Neuron (in vitro differentiated cells): ENCODE measurements around the gene WASF1.
"Not testable (repeated sequence)": the region's sequence is repeated elsewhere in the genome, so short reads cannot be mapped to it uniquely, and the experiment has no call there.

Experiments
- H2AFZ ChIP-seq: one replicate; pipeline ENCODE4 v1.6.1; 2013; ENCODE audit warnings: low read depth, mild to moderate bottlenecking, inconsistent platforms, low read length, moderate library complexity
- H3K27me3 ChIP-seq: one replicate; pipeline ENCODE4 v1.6.1; 2013; ENCODE audit warnings: low read length; ENCODE audit not compliant: insufficient read depth
- H3K36me3 ChIP-seq: one replicate; pipeline ENCODE4 v1.6.1; 2013; ENCODE audit warnings: low read length; ENCODE audit not compliant: insufficient read depth
- H3K4me1 ChIP-seq: one replicate; pipeline ENCODE4 v1.6.1; 2013; ENCODE audit warnings: low read length; ENCODE audit not compliant: insufficient read depth
- H3K4me3 ChIP-seq: 2 replicates; pipeline ENCODE4 v1.5.1; 2013; ENCODE audit warnings: mild to moderate bottlenecking, low read length, moderate library complexity
- H3K9me3 ChIP-seq: one replicate; pipeline ENCODE4 v1.6.1; 2013; ENCODE audit warnings: low read length

Gene WASF1

GRCh38 chr6:110139052-110139451, 40.4 kb downstream of the WASF1 start:
- H3K4me1 ChIP-seq: no peaks in the 10 kb centered on the region
- peaks cover 8% of the 10 kb centered on the region for H3K36me3 ChIP-seq
- no peak overlapping the region for H2AFZ ChIP-seq
- no peaks in the 10 kb centered on the region for H3K27me3 ChIP-seq
- no peak overlapping the region for H3K4me3 ChIP-seq
- H3K9me3 ChIP-seq: peaks cover 24% of the 10 kb centered on the region

- no peaks in the 10 kb centered on the region for H3K27me3 ChIP-seq
- H3K9me3 ChIP-seq: peaks cover 24% of the 10 kb centered on the region
- H2AFZ ChIP-seq: no peak overlapping the region
- no peak overlapping the region for H3K4me3 ChIP-seq
- peaks cover 8% of the 10 kb centered on the region for H3K36me3 ChIP-seq
- H3K4me1 ChIP-seq: no peaks in the 10 kb centered on the region
These were observed 41.3 kb downstream of the WASF1 start for GRCh38 chr6:110137924-110138887.

DNA sequence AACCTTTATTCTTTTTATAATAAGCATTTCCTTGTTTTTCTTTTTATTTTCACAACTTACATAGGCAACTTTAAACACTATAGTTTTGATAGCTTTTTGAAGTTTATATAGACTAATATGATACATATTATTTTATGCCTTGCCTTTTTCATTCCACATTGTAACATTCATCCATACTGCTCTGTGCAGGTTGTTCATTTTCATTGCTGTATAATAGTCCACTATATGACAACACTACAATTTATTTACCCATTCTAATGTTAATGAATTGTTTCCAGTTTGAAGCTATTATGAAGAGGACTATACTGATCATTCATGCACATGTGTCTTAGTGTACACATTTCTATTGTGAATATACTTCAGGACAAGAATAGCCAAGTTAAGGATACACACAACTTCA, 49.1 kb downstream of the WASF1 start:
- no peaks in the 10 kb centered on the region for H3K27me3 ChIP-seq
- no peaks in the 10 kb centered on the region for H3K9me3 ChIP-seq
- peaks cover 17% of the 10 kb centered on the region for H3K36me3 ChIP-seq
- no peak overlapping the region for H3K4me3 ChIP-seq
- H2AFZ ChIP-seq: no peak overlapping the region
- H3K4me1 ChIP-seq: no peaks in the 10 kb centered on the region

GRCh38 chr6:110128418-110128817, 51.1 kb downstream of the WASF1 start:
- Histone ChIP-seq H2AFZ (no peak overlapping the region), H3K36me3 (peaks cover 34% of the 10 kb centered on the region), H3K4me3 (no peak overlapping the region), H3K4me1 (no peaks in the 10 kb centered on the region), H3K9me3 (peaks cover 13% of the 10 kb centered on the region), H3K27me3 (no peaks in the 10 kb centered on the region)

DNA sequence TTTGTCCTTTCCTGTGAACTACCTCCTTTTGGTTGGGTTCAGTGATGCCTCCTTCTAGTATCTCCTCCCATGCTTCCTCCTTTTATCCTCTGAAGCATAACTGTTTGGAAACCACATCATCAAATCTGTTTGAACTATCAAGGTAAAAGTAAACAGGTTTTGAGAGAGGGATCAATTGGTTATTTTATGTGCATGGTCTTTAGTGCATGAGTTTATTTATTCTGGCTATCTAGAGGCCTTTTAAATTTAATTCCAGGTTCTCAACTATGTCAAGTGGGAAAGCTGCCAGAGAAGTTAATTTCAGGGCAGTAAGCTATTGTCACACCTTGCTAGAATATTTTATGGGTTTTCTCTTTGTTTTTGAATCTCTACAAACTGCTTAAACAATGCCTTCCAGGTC, 54.1 kb downstream of the WASF1 start:
- H3K4me3 ChIP-seq: no peak overlapping the region
- peaks cover 45% of the 10 kb centered on the region for H3K36me3 ChIP-seq
- H2AFZ ChIP-seq: no peak overlapping the region
- H3K27me3 ChIP-seq: no peaks in the 10 kb centered on the region
- H3K4me1 ChIP-seq: no peaks in the 10 kb centered on the region
- H3K9me3 ChIP-seq: peaks cover 18% of the 10 kb centered on the region

GRCh38 chr6:110121655-110122054, 57.8 kb downstream of the WASF1 start:
- not testable (repeated sequence) for H3K4me1 ChIP-seq, H2AFZ ChIP-seq, H3K27me3 ChIP-seq, H3K4me3 ChIP-seq
- H3K9me3 ChIP-seq: peaks cover 18% of the 10 kb centered on the region
- H3K36me3 ChIP-seq: peaks cover 40% of the 10 kb centered on the region

DNA sequence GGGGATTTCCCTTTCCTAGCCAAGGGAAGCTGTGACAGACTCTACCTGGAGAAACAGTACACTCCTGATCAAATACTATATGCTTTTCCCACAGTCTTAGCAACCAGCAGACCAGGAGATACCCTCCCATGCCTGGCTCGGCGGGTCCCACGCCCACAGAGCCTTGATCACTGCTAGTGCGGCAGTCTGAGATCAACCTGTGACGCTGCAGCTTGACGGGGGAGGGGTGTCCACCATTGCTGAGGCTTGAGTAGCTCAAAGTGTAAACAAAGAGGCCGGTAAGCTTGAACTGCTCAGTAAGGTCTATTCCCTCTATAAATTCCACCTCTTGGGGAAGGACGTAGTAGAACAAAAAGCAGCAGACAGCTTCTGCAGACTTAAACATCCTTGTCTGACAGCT, 63.2 kb downstream of the WASF1 start:
- H2AFZ ChIP-seq: no peak overlapping the region

DNA sequence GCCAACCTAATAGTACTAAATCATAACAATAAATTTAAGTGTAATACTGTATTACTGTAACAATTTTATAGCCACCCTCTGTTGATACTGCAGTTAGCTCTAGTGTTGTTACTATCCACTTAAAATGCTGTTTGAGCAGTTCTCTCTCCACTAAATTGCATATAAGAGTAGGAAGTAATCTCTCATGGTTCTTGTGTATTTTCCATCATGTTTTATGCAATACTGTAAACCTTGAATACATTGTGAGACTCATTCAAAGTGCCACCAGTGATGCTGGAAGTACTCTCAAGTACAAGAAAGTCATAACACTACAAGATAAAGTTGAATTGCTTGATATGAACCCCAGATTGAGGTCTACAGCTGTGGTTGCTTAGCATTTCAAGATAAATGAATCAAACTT, 65.5 kb downstream of the WASF1 start:
- H2AFZ ChIP-seq: no peak overlapping the region
- H3K4me3 ChIP-seq: no peak overlapping the region
- H3K4me1 ChIP-seq: no peaks in the 10 kb centered on the region
- no peaks in the 10 kb centered on the region for H3K27me3 ChIP-seq
- peaks cover 22% of the 10 kb centered on the region for H3K36me3 ChIP-seq
- no peaks in the 10 kb centered on the region for H3K9me3 ChIP-seq

More for the DNA sequence above, 63.2 kb downstream of the WASF1 start:
- Histone ChIP-seq H3K36me3 (peaks cover 12% of the 10 kb centered on the region), H3K27me3 (no peaks in the 10 kb centered on the region), H3K4me1 (no peaks in the 10 kb centered on the region), H3K9me3 (no peaks in the 10 kb centered on the region), H3K4me3 (no peak overlapping the region)

GRCh38 chr6:110105296-110105695, 74.2 kb downstream of the WASF1 start:
- no peaks in the 10 kb centered on the region for H3K27me3 ChIP-seq
- peaks cover 61% of the 10 kb centered on the region for H3K36me3 ChIP-seq
- H2AFZ ChIP-seq: no peak overlapping the region
- H3K4me3 ChIP-seq: no peak overlapping the region
- no peaks in the 10 kb centered on the region for H3K9me3 ChIP-seq
- peaks cover 6% of the 10 kb centered on the region for H3K4me1 ChIP-seq

DNA sequence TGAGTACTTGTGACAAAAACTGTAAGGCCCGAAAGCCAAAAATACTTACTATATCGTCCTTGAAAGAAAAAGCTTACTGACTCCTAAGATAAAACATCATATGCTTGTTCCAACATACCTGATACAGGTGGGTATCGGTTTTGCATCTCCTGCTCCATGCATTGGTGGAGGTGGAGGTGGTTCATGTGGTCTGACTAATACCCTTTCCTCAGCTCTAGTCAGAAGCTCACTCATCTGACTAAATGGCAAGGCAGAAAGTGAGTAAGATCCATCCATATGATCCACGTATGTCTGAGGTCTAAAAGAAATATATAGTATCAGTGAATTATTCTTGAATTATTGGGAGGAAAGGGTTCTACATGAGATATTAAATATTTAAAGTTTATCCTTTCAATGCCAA, 76.2 kb downstream of the WASF1 start:
- H3K36me3 ChIP-seq: peaks cover 70% of the 10 kb centered on the region
- H3K27me3 ChIP-seq: no peaks in the 10 kb centered on the region
- H3K4me1 ChIP-seq: peaks cover 6% of the 10 kb centered on the region
- no peak overlapping the region for H3K4me3 ChIP-seq
- H2AFZ ChIP-seq: no peak overlapping the region
- no peaks in the 10 kb centered on the region for H3K9me3 ChIP-seq

DNA sequence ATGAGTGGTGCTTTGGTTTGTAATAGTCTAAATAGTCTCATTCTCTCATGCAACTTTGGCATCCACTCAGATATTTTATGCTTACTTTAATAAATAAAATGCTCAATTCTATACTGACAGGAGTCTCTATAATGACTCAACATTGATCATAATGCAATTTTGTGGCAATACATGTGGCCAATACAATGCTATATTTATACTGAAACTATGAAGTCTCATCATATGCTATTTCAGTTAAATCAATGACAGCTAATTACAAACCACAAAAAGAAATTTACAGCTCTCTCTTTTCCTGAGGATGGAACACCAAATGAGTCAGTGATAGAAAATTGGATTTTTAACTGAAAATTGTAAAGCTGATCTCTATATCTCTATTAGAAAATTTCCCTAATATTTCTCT, 77.1 kb downstream of the WASF1 start:
- peaks cover 11% of the 10 kb centered on the region for H3K4me1 ChIP-seq
- H3K4me3 ChIP-seq: no peak overlapping the region
- H2AFZ ChIP-seq: no peak overlapping the region
- peaks cover 67% of the 10 kb centered on the region for H3K36me3 ChIP-seq
- no peaks in the 10 kb centered on the region for H3K9me3 ChIP-seq
- H3K27me3 ChIP-seq: no peaks in the 10 kb centered on the region

DNA sequence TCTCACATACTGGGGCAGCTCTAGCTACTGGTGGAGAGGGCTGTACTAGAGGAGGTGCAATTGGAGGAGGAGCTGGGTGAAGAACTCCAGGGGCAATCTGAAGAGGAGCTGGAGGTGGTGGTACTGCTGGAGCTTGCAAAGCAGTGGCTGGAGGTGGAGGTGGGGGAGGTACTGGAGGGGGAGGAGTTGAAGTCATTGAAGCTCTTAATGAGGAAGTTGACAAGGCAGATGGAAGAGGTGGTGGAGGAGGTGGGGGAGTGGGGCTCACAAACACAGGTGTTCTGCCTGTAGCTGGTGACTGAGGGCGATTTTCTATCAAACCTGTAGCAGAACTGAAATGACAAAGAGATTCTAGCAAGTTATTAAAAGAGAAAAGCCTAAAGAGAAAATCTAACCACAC, 77.6 kb downstream of the WASF1 start:
- Histone ChIP-seq H3K36me3 (peaks cover 62% of the 10 kb centered on the region), H2AFZ (no peak overlapping the region), H3K9me3 (no peaks in the 10 kb centered on the region), H3K4me1 (peaks cover 16% of the 10 kb centered on the region), H3K27me3 (no peaks in the 10 kb centered on the region), H3K4me3 (no peak overlapping the region)

DNA sequence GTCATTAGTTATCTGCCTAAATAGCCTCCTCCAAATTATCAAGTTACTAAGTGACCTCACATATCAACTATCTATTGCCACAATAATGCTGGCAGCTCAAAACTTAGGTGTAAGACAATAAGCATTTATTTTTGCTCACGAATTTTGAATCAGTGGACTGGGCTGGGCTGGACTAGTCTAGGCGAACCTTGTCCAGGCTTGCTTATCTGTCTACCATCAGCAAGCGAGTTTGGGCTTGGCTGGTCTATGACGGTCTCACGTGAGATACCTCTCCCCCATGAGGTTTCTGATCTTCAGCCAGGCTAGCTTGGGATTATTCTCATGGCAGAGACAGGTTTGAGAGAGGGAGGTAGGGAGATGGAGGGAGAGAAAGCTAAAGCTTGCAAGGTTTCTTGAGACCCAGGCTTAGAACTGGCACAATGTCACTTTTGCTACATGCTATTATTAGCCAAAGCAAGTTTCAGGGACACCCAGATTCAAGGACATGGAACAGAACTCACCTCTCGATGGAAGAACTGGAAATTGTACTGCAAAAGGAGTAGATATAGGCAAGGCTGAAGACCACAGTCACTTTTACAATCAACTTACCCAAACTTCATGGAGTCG, 80.9 kb downstream of the WASF1 start:
- Histone ChIP-seq H3K4me1 (peaks cover 21% of the 10 kb centered on the region), H3K4me3 (no peak overlapping the region), H3K36me3 (peaks cover 46% of the 10 kb centered on the region), H3K27me3 (no peaks in the 10 kb centered on the region), H3K9me3 (no peaks in the 10 kb centered on the region), H2AFZ (no peak overlapping the region)
